Activated CD4-positive, alpha-beta T cell treated with anti-CD3 and anti-CD28 coated beads for 36 hours (primary cell): ENCODE measurements around the gene PRIMA1. TPM values are rescaled to one million over a fixed set of nuclear protein-coding genes. Genes with fewer than 3 reads are reported as not detected.

Experiments used
- ATAC-seq: fragments of 200-7000 bp; cut with Tn5 transposase; one replicate; pipeline ENCODE4 v1.10.0; 2021; ENCODE audit warnings: mild to moderate bottlenecking, moderate library complexity
- CTCF ChIA-PET: fragments of 350-600 bp; sonication (Branson Sonifier 250); formaldehyde crosslinking; loops from one replicate; lab custom pipeline; 2021; ENCODE audit warnings: antibody characterized with exemption; lab: Charles Lee
- POLR2A ChIA-PET: fragments of 350-600 bp; sonication (Branson Sonifier 250); formaldehyde crosslinking; loops from one replicate; lab custom pipeline; 2021; ENCODE audit warnings: antibody characterized with exemption, inconsistent platforms; lab: Charles Lee
- DNase-seq: peaks from one replicate; pipeline ENCODE4 v3.0.0-alpha.2; 2020
- H3K27ac Mint-ChIP-seq: one replicate; pipeline ENCODE4 v1.8.0; 2021; ENCODE audit warnings: mixed read lengths
- H3K27me3 Mint-ChIP-seq: one replicate; pipeline ENCODE4 v1.8.0; 2021; ENCODE audit warnings: mixed read lengths
- H3K36me3 Mint-ChIP-seq: one replicate; pipeline ENCODE4 v1.8.0; 2021; ENCODE audit warnings: low read depth, mixed read lengths
- H3K4me1 Mint-ChIP-seq: one replicate; pipeline ENCODE4 v1.8.0; 2021; ENCODE audit warnings: mixed read lengths
- H3K4me3 Mint-ChIP-seq: one replicate; pipeline ENCODE4 v1.8.0; 2021; ENCODE audit warnings: mild to moderate bottlenecking, moderate library complexity, mixed read lengths
- H3K9me3 Mint-ChIP-seq: one replicate; pipeline ENCODE4 v1.8.0; 2021; ENCODE audit warnings: low read depth, mixed read lengths
- intact Hi-C, 2 experiments: fragments of 100-400 bp; cut with DNase I in 1 of 2; cut with micrococcal nuclease in 1 of 2; formaldehyde crosslinking; loops; one replicate each; pipeline versions ENCODE4 v1.14.2 to v1.15.1; 2022 to 2024; cut with DNase I, micrococcal nuclease
- total RNA-seq, 2 experiments: library from RNA; stranded (reverse); gene quantifications; one replicate each; pipeline ENCODE4 v1.2.3, GENCODE V29; 2021

The PRIMA1 gene
- total RNA-seq, 2 experiments from 2014 or later: not detected

DNA sequence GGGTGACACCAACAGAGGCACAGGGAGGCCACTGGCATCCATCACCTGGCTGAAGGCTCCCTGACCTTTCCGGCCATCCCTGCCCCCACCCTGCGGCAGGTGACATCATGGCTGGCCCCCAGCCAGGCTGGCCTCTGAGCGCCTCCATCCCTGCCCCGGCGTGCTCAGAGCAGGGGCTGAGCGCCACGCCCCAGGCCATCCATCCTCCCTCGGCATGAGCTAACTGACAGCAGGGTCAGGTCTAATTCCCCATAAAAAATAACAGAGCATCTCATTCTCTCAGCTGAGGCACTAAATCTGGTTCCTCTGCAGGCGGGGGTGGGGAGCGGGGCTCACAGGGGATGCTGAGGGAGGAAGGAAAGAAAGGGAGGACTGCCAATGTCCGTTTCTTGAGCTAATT lies 50.7 kb downstream of the PRIMA1 start:
- no peak overlapping the region for H3K27ac Mint-ChIP-seq
- H3K9me3 Mint-ChIP-seq: no peaks in the 10 kb centered on the region
- no peaks in the 10 kb centered on the region for H3K36me3 Mint-ChIP-seq
- peaks cover 3% of the 10 kb centered on the region for H3K27me3 Mint-ChIP-seq
- ChIA-PET CTCF (interaction anchor here (0.6 kb wide), 1 partner anchor 37 kb away, joined by 3 read pairs; no protein-coding TSS in a partner anchor), POLR2A (no interaction called here)
- H3K4me3 Mint-ChIP-seq: no peak overlapping the region
- intact Hi-C loops: loop anchor here in 1 of 2 experiments (5.0 kb wide), 1 partner anchor 170 kb away; no protein-coding TSS in a partner anchor
- ATAC-seq (no peak), DNase-seq (no peak)
- no peaks in the 10 kb centered on the region for H3K4me1 Mint-ChIP-seq

GRCh38 chr14:93736378-93737014 lies 51.8 kb downstream of the PRIMA1 start:
- peak; percentile 18 for DNase-seq
- Mint-ChIP-seq H3K27ac (no peak overlapping the region), H3K36me3 (no peaks in the 10 kb centered on the region), H3K4me3 (no peak overlapping the region), H3K9me3 (no peaks in the 10 kb centered on the region), H3K27me3 (peaks cover 3% of the 10 kb centered on the region), H3K4me1 (no peaks in the 10 kb centered on the region)
- ChIA-PET POLR2A (no interaction called here), CTCF (interaction anchor here (0.6 kb wide), 1 partner anchor 391 kb away, joined by 3 read pairs; no protein-coding TSS in a partner anchor)
- ATAC-seq: no peak
- intact Hi-C loops: loop anchor here in 1 of 2 experiments (5.0 kb wide), 1 partner anchor 171 kb away; no protein-coding TSS in a partner anchor

DNA sequence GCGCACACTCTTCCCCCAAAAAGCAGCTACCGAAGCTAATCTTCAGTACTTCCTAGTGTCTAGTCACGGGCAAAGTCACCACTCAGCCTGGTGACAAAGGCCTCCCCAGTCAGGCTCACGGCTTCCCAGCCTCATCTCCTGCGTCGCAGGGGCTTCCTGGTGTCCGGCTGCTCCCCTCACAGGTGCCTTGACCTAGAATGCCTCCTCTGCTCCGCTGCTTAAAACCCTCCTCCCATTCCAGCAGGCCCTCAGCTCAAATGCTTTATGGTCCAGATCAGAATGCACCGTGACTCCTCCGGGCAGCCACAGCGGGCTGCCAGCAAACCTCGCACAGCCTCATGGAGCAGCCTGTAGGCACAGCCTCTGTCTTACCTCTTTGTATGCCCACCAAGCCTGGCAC lies 53.1 kb downstream of the PRIMA1 start:
- no peak overlapping the region for H3K27ac Mint-ChIP-seq
- ATAC-seq (no peak), DNase-seq (no peak)
- H3K4me3 Mint-ChIP-seq: no peak overlapping the region
- peaks cover 5% of the 10 kb centered on the region for H3K27me3 Mint-ChIP-seq
- intact Hi-C loops: loop anchor here in 1 of 2 experiments (5.0 kb wide), 1 partner anchor 172 kb away; no protein-coding TSS in a partner anchor
- H3K9me3 Mint-ChIP-seq: no peaks in the 10 kb centered on the region
- no peaks in the 10 kb centered on the region for H3K4me1 Mint-ChIP-seq
- POLR2A ChIA-PET: no interaction called here
- no peaks in the 10 kb centered on the region for H3K36me3 Mint-ChIP-seq
- CTCF ChIA-PET: no interaction called here

DNA sequence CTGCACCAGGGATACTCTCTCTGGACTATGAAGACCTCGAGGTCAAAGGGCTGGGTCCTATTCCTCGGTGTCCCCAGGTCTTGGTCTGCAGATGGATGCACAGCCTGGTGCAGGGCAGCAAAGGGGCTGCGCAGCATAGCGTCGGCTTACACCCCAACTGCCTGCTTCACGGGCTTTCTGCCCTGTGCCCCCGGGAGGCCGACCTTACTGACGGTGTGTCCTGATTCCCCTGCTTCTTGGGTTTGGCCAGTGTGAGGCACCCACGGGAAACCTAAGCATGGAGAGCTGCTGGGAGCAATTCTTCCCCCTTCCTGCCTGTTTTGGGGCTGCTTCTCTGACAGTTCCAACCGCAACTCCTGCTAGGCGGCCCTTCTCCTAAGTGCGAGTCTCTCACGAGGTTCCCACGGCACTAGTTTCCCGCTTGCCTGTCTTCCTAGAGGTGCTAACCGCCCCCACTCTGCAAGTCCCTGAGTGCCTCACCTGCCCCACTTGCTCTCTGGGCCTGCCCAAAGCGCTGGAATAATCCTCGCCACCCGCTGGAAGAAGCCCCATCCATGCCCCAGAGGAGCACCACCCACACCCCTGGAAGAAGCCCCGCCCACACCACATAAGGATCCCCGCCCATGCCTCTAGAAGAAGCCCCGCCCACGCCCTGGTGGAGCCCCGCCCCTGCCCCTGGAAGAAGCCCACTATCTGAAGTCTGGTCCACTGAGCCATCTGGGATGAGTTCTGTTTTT lies 54.0 kb downstream of the PRIMA1 start:
- Mint-ChIP-seq H3K36me3 (no peaks in the 10 kb centered on the region), H3K4me3 (no peak overlapping the region), H3K27me3 (peaks cover 5% of the 10 kb centered on the region), H3K4me1 (no peaks in the 10 kb centered on the region), H3K9me3 (no peaks in the 10 kb centered on the region), H3K27ac (no peak overlapping the region)
- ATAC-seq: no peak
- DNase-seq: peak; percentile 34
- POLR2A ChIA-PET: no interaction called here
- intact Hi-C loops: no loop called here
- CTCF ChIA-PET: no interaction called here

DNA sequence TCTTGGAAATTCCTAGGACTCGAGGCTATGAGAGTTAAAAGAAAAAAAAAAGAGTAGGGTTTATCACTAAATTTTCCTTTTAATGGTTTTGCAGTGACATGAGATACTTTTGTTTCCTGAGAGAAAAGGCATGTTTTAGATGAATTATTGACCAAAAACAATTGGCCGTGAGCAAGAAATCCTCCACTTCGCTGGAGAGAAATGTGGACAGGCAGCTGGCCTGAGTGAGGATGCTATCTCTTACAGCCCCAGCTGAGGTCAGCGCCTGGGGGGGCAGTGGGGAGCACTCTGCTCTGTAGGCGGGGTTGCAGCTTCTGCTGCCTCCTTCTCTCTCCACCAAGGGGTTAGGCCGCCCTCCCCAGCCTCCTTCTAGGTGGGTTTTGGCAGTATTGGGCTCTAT lies 54.7 kb downstream of the PRIMA1 start:
- no peak for DNase-seq
- intact Hi-C loops: no loop called here
- CTCF ChIA-PET: interaction anchor here (0.6 kb wide), 1 partner anchor 26 kb away, joined by 3 read pairs; no protein-coding TSS in a partner anchor
- no peak overlapping the region for H3K27ac Mint-ChIP-seq
- H3K9me3 Mint-ChIP-seq: no peaks in the 10 kb centered on the region
- no peak for ATAC-seq
- H3K4me3 Mint-ChIP-seq: no peak overlapping the region
- H3K36me3 Mint-ChIP-seq: no peaks in the 10 kb centered on the region
- no peaks in the 10 kb centered on the region for H3K4me1 Mint-ChIP-seq
- H3K27me3 Mint-ChIP-seq: peaks cover 5% of the 10 kb centered on the region
- POLR2A ChIA-PET: no interaction called here

DNA sequence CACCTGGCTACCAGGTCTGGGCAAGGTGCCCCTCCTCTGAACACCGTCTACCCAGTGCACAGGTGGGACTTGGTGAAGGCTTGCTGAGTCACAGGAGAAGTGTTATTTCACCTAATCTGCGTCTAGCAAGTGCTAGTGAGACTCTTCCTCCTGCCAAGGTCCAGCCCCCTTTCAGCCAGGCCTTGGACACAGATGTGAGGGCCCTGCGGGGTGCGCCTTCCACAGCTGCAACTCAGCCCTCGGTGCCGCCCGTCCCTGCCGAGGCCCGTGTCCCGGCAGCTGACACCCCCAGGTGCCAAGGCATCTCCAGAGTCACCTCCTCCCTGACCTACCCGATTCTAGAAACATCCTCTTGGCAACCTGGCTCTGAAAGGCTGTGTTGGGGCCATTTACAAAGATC lies 55.1 kb downstream of the PRIMA1 start:
- intact Hi-C loops: no loop called here
- CTCF ChIA-PET: interaction anchor here (0.6 kb wide), 1 partner anchor 26 kb away, joined by 3 read pairs; no protein-coding TSS in a partner anchor

DNA sequence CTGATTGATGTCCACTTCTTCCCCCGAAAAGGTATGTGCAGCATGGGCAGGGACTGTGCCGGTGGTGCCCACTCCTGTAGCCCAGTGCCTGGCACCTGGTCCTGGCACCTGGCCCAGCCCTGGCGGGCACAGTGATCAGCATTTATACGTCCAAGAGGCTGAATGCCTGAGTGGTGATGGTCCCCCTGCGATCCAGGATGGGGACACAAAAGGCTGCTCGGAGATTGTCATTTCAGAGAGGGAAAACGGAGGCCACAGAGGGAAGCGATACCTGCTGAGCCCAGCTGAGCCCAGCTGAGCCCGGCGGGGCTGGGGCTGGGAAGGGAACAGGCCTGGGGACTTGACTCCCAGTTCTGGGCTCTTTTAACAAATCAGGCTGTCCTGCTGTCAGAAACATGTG lies 55.8 kb downstream of the PRIMA1 start:
- intact Hi-C loops: no loop called here
- Mint-ChIP-seq H3K36me3 (no peaks in the 10 kb centered on the region), H3K27me3 (peaks cover 5% of the 10 kb centered on the region), H3K27ac (no peak overlapping the region), H3K9me3 (no peaks in the 10 kb centered on the region), H3K4me1 (no peaks in the 10 kb centered on the region), H3K4me3 (no peak overlapping the region)
- ATAC-seq: no peak
- CTCF ChIA-PET: no interaction called here
- POLR2A ChIA-PET: no interaction called here
- DNase-seq: no peak

More for the DNA sequence above, 55.1 kb downstream of the PRIMA1 start:
- H3K27ac Mint-ChIP-seq: no peak overlapping the region
- no peaks in the 10 kb centered on the region for H3K4me1 Mint-ChIP-seq
- ATAC-seq (no peak), DNase-seq (no peak)
- H3K4me3 Mint-ChIP-seq: no peak overlapping the region
- POLR2A ChIA-PET: no interaction called here
- peaks cover 5% of the 10 kb centered on the region for H3K27me3 Mint-ChIP-seq
- no peaks in the 10 kb centered on the region for H3K9me3 Mint-ChIP-seq
- no peaks in the 10 kb centered on the region for H3K36me3 Mint-ChIP-seq

GRCh38 chr14:93731753-93732152 lies 56.5 kb downstream of the PRIMA1 start:
- DNase-seq: no peak
- ChIA-PET CTCF (no interaction called here), POLR2A (no interaction called here)
- Mint-ChIP-seq H3K4me1 (no peaks in the 10 kb centered on the region), H3K36me3 (no peaks in the 10 kb centered on the region), H3K27me3 (peaks cover 2% of the 10 kb centered on the region), H3K4me3 (no peak overlapping the region), H3K9me3 (no peaks in the 10 kb centered on the region), H3K27ac (no peak overlapping the region)
- no peak for ATAC-seq
- intact Hi-C loops: no loop called here

DNA sequence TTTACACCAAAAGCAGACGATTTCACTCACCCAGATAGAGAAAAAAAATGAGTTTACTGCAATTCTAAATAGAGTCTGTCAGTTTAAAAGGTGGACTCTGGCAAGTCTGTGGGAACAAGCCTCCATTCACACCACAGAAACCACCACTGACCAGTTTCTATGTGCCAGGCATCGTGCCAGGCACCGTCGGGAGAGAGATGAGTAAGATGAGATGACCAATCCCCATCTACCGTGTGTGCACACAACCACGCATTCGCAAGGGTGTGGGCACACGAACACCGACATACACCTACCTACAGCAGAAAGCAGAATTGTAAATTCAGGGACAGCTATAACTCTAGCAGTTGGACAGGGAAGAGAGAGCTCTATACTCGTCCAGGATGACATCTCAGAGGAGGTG lies 58.3 kb downstream of the PRIMA1 start:
- ChIA-PET CTCF (interaction anchor here (1.2 kb wide), 1 partner anchor 75 kb away, joined by 3 read pairs; no protein-coding TSS in a partner anchor), POLR2A (no interaction called here)
- no peak overlapping the region for H3K4me3 Mint-ChIP-seq
- H3K9me3 Mint-ChIP-seq: no peaks in the 10 kb centered on the region
- ATAC-seq (no peak), DNase-seq (no peak)
- no peaks in the 10 kb centered on the region for H3K4me1 Mint-ChIP-seq
- H3K27ac Mint-ChIP-seq: no peak overlapping the region
- H3K27me3 Mint-ChIP-seq: peaks cover 2% of the 10 kb centered on the region
- intact Hi-C loops: no loop called here
- H3K36me3 Mint-ChIP-seq: no peaks in the 10 kb centered on the region

DNA sequence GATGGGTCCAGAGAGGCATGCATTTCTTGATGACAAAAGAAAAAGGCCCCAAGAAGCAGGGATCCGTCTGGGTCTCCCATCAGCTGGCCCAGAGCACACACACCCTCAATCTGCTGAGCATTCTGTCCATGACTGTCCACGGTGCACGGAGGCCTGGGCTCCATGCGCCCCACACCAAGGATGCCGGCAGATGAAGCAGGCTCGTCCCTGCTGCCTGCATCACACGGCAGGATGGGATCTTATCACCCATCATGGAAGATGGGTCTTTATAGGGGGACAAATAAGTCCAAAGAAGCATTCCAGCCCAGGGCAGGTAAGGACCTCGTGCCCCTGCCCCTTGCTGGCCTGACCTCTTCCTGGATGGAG lies 59.7 kb downstream of the PRIMA1 start:
- Mint-ChIP-seq H3K9me3 (no peaks in the 10 kb centered on the region), H3K4me1 (no peaks in the 10 kb centered on the region), H3K36me3 (no peaks in the 10 kb centered on the region), H3K27me3 (peaks cover 2% of the 10 kb centered on the region), H3K27ac (no peak overlapping the region), H3K4me3 (no peak overlapping the region)
- ATAC-seq (no peak), DNase-seq (no peak)
- CTCF ChIA-PET: no interaction called here
- POLR2A ChIA-PET: no interaction called here
- intact Hi-C loops: no loop called here

DNA sequence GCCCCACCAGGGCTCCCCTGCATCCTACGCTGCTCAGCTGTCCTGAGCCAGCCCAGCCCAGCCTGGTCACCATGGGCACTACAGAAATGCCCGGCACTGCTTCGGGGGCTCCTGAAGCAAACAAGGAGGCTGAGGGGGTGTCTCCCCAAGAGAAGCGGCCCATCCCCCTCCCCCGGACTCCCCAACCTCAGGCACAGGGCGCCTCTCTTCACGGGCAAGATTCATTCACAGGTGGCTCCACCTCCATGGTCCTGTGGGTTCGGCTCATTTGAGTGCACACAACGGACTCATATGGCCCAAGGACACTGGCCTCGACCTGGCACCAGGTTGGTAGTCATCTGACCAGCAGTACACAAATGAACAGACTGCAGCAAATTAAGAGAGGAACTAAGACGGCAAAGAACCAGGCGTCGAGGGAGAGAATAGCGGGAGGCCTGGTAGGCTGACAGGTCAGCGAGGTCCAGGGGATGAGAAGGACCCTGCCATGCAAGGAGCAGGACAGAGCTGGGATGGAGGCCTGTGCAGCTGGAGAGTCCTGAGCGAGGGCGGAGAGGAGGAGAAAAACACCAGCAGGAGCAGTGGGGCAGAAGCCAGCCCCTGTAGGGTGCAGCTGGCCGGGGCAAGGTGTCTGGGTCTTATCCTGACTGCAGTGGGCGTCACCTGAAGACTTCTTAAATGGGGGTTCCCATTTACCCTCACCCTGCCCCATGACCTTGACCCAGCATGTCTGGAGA lies 60.2 kb downstream of the PRIMA1 start:
- no peak overlapping the region for H3K4me3 Mint-ChIP-seq
- ChIA-PET CTCF (no interaction called here), POLR2A (no interaction called here)
- DNase-seq: no peak
- ATAC-seq: no peak
- peaks cover 2% of the 10 kb centered on the region for H3K27me3 Mint-ChIP-seq
- intact Hi-C loops: no loop called here
- no peaks in the 10 kb centered on the region for H3K36me3 Mint-ChIP-seq
- H3K4me1 Mint-ChIP-seq: no peaks in the 10 kb centered on the region
- H3K27ac Mint-ChIP-seq: no peak overlapping the region
- H3K9me3 Mint-ChIP-seq: no peaks in the 10 kb centered on the region
